ENCODE data around the gene MFSD2A.
"Not testable (repeated sequence)": the region's sequence is repeated elsewhere in the genome, so short reads cannot be mapped to it uniquely, and the experiment has no call there.

The MFSD2A gene

DNA sequence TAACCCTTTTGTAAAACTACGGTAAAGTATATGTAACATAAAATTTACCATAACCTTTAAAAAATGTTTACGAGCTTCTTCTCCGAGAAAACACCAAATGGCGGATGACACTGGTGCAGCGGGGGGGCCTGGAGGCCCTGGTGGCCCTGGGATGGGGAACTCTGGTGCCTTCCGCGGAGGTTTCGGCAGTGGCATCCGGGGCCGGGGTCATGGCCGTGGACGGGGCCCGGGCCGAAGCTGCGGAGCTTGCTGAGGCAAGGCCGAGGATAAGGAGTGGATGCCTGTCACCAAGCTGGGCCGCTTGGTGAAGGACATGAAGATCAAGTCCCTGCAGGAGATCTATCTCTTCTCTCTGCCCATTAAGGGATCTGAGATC lies 7.5 kb downstream of the MFSD2A start:
- no peak overlapping the region for H3K27ac ChIP-seq
- TF ChIP-seq, protein P1, sequence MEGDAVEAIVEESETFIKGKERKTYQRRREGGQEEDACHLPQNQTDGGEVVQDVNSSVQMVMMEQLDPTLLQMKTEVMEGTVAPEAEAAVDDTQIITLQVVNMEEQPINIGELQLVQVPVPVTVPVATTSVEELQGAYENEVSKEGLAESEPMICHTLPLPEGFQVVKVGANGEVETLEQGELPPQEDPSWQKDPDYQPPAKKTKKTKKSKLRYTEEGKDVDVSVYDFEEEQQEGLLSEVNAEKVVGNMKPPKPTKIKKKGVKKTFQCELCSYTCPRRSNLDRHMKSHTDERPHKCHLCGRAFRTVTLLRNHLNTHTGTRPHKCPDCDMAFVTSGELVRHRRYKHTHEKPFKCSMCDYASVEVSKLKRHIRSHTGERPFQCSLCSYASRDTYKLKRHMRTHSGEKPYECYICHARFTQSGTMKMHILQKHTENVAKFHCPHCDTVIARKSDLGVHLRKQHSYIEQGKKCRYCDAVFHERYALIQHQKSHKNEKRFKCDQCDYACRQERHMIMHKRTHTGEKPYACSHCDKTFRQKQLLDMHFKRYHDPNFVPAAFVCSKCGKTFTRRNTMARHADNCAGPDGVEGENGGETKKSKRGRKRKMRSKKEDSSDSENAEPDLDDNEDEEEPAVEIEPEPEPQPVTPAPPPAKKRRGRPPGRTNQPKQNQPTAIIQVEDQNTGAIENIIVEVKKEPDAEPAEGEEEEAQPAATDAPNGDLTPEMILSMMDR (conservative IDR thresholded peaks at IDR 0.05) = no peak

DNA sequence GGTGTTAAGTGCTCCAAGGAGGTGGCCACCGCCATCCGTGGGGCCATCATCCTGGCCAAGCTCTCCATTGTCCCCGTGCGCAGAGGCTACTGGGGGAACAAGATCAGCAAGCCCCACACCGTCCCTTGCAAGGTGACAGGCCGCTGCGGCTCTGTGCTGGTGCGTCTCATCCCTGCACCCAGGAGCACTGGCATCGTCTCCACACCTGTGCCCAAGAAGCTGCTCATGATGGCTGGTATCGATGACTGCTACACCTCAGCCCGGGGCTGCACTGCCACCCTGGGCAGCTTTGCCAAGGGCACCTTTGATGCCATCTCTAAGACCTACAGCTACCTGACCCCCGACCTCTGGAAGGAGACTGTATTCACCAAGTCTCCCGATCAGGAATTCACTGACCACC lies 8.0 kb downstream of the MFSD2A start:
- H3K27ac ChIP-seq = not testable (repeated sequence)

DNA sequence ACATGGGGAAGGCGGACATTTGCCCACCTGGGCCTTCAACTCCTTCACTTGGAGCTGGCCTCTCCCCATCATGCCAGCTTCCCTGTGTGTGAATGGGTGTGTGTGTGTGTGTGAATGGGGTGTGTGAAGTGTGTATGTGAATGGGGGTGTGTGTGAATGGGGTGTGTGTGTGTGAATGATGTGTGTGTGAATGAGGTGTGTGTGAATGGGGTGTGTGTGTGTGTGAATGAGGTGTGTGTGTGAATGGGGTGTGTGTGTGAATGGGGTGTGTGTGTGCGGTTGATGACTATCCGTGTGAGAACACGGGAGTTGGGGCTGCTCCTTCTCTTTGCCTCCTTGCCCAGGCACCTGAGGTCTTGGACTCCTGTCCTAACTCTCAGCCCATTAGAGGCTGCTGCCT lies 9.6 kb downstream of the MFSD2A start:
- TF ChIP-seq, protein P1 (conservative IDR thresholded peaks at IDR 0.05) = no peak
- H3K27ac ChIP-seq = no peak overlapping the region

DNA sequence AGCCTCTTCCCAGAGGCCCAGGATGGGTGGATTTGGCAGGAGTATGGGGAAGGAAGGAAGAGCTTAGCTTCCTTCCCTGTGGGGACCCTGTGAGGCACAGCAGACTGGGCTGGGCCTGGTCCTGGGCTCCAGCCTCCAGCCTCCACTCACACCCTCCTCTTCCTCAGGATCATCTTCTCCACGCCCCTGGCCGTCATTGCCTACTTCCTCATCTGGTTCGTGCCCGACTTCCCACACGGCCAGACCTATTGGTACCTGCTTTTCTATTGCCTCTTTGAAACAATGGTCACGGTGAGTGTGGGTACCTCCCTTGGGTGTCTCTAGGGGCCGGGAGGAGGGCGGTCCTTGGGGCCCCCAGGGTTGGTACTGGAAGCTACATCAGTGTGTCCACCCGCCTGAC lies 10.1 kb downstream of the MFSD2A start:
- no peak overlapping the region for H3K27ac ChIP-seq
- TF ChIP-seq, protein P1 (conservative IDR thresholded peaks at IDR 0.05) = no peak

DNA sequence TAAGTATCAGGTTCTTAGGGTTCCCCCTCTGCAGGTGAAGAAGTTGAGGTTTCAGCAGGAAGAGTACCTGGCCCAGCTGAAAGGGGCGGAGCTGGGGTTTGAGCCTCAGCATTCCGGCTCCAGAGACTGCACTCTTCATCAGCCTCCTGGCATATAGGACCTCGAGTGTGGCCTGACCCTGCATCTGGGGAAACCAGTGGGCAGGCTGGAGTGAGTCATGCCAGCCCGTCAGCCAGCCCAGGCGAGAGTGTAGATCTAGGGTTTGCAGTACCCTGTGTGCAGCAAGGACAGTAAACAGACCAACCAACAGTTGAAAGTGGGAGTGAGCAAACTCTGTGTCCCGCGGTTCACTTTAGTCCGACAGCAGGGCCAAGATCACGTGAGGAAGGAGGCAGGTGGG lies 14.1 kb downstream of the MFSD2A start:
- TF ChIP-seq, protein P1 (conservative IDR thresholded peaks at IDR 0.05) = no peak
- H3K27ac ChIP-seq = no peak overlapping the region

DNA sequence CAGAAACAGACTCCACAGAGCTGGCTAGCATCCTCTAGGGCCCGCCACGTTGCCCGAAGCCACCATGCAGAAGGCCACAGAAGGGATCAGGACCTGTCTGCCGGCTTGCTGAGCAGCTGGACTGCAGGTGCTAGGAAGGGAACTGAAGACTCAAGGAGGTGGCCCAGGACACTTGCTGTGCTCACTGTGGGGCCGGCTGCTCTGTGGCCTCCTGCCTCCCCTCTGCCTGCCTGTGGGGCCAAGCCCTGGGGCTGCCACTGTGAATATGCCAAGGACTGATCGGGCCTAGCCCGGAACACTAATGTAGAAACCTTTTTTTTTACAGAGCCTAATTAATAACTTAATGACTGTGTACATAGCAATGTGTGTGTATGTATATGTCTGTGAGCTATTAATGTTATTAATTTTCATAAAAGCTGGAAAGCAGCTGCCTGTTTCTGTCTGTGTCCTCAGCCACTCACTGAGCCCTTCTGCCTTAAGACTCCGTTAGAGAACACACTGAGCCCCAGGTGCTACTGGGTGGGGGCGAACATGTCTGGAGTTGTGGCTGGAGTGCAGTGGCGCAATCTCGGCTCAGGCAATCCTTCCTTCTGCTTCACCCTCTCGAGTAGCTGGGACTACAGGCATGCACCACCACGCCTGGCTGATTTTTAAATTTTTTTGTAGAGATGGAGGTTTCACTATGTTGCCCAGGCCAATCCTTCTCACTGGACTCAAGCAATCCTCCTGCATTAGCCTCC lies 14.8 kb downstream of the MFSD2A start:
- no peak overlapping the region for H3K27ac ChIP-seq
- TF ChIP-seq, protein P1 (conservative IDR thresholded peaks at IDR 0.05) = no peak

DNA sequence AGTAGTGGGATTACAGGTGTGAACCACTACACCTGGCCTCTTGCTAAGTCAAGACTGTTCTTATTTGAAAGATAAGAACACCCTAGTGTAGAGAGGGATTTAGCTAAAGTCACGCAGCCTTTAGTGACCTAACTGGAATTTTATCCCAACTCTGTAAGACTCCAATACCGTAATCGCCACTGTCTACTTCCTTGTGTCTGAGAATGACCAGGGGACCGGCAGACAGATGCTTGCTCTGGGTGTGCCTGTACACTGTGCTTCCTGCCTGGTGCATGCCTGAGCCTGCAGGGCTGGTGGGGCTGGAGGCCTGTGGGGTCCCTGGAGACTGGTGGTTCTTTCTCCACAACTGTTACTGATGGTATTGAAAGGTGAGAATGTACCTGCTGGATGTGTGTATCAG lies 15.3 kb downstream of the MFSD2A start:
- TF ChIP-seq, protein P1 (conservative IDR thresholded peaks at IDR 0.05) = no peak
- H3K27ac ChIP-seq = no peak overlapping the region

DNA sequence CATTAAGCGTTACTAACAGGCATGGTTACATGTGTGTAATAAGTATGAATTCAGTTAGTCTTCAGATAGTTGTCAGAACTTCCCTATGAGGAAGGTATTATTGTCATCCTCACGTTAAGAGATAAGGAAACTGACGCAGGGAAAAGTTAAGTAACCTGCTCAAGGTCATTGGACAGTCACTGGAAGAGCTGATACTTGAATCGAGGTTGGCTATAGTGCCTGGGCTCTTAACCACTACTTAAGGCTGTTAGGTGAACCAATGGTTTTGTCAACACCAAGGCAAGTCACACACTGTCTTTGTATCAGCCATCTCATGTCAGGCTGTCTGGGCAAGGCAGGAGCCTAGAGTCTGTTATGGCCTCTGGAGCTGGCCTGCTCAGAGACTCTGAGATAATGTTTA lies 16.2 kb downstream of the MFSD2A start:
- TF ChIP-seq, protein P1 (conservative IDR thresholded peaks at IDR 0.05) = no peak
- H3K27ac ChIP-seq = no peak overlapping the region
